WTC11 (cell line): Measurements from ENCODE around the gene DNAH1. TPM values are rescaled to one million over a fixed set of nuclear protein-coding genes. Genes with fewer than 3 reads are reported as not detected.

Source experiments
- ATAC-seq: fragments of 200-7000 bp; cut with Tn5 transposase; 2 replicates; pipeline ENCODE4 v1.10.0; 2021; ENCODE audit warnings: mild to moderate bottlenecking, moderate library complexity
- CTCF ChIA-PET: fragments of 300-600 bp; sonication (Branson Sonifier 250); formaldehyde crosslinking; loops from one replicate; lab custom pipeline; 2021; ENCODE audit warnings: antibody characterized with exemption; lab: Charles Lee
- POLR2A ChIA-PET: fragments of 350-600 bp; sonication (Branson Sonifier 250); formaldehyde crosslinking; loops from one replicate; lab custom pipeline; 2021; ENCODE audit warnings: antibody characterized with exemption; lab: Charles Lee
- DNase-seq: peaks from one replicate; pipeline ENCODE4 v3.0.0; 2021; ENCODE audit warnings: low spot score
- H3K27ac Mint-ChIP-seq: 2 replicates; pipeline ENCODE4 v1.8.0; 2021; ENCODE audit warnings: mixed read lengths
- H3K27me3 Mint-ChIP-seq: 2 replicates; pipeline ENCODE4 v1.8.0; 2021; ENCODE audit warnings: low read depth, mild to moderate bottlenecking, moderate library complexity, mixed read lengths
- H3K36me3 Mint-ChIP-seq: 2 replicates; pipeline ENCODE4 v1.8.0; 2021; ENCODE audit warnings: mixed read lengths
- H3K4me1 Mint-ChIP-seq: 2 replicates; pipeline ENCODE4 v1.8.0; 2022; ENCODE audit warnings: mixed read lengths
- H3K4me3 Mint-ChIP-seq: 2 replicates; pipeline ENCODE4 v1.8.0; 2021; ENCODE audit warnings: mild to moderate bottlenecking, moderate library complexity, mixed read lengths
- H3K9me3 Mint-ChIP-seq: 2 replicates; pipeline ENCODE4 v1.8.0; 2021; ENCODE audit warnings: mixed read lengths
- EMX1 ChIP-seq: fragments of 250-450 bp; sonication (Bioruptor Pico); IDR thresholded peaks from 2 replicates; pipeline ENCODE4 v1.8.0; 2021; ENCODE audit warnings: mild to moderate bottlenecking
- FOXJ3 ChIP-seq: sonication (generic); formaldehyde crosslinking; IDR thresholded peaks from 2 replicates; pipeline ENCODE4 v1.9.0; 2021; ENCODE audit warnings: missing genetic modification reagents, mild to moderate bottlenecking, borderline replicate concordance
- GABPB1 ChIP-seq: sonication (generic); formaldehyde crosslinking; IDR thresholded peaks from 2 replicates; pipeline ENCODE4 v1.8.1; 2023; ENCODE audit warnings: mild to moderate bottlenecking, missing genetic modification reagents
- GTF2I ChIP-seq: fragments of 250-450 bp; sonication (Bioruptor Pico); conservative IDR thresholded peaks from 2 replicates; pipeline ENCODE4 v1.4.0; 2021; ENCODE audit warnings: mild to moderate bottlenecking
- HMGA2 ChIP-seq: fragments of 250-450 bp; sonication (Bioruptor Pico); IDR thresholded peaks from 2 replicates; pipeline ENCODE4 v1.4.0; 2021; ENCODE audit warnings: mild to moderate bottlenecking, moderate library complexity
- IRF2 ChIP-seq: sonication (generic); formaldehyde crosslinking; IDR thresholded peaks from 2 replicates; pipeline ENCODE4 v1.8.0; 2022; ENCODE audit warnings: low read depth, missing genetic modification reagents, borderline replicate concordance
- MXD4 ChIP-seq: fragments of 250-450 bp; sonication (Bioruptor Pico); IDR thresholded peaks from 2 replicates; pipeline ENCODE4 v1.8.0; 2021; ENCODE audit warnings: mild to moderate bottlenecking, moderate library complexity, borderline replicate concordance
- NFATC4 ChIP-seq: fragments of 250-450 bp; sonication (Bioruptor Pico); IDR thresholded peaks from 2 replicates; pipeline ENCODE4 v1.9.0; 2021; ENCODE audit warnings: mild to moderate bottlenecking
- NR2C2 ChIP-seq: sonication (generic); formaldehyde crosslinking; IDR thresholded peaks from 2 replicates; pipeline ENCODE4 v1.8.0; 2022; ENCODE audit warnings: mild to moderate bottlenecking, missing genetic modification reagents
- NR3C1 ChIP-seq: sonication (generic); formaldehyde crosslinking; conservative IDR thresholded peaks from 2 replicates; pipeline ENCODE4 v1.8.1; 2023; ENCODE audit warnings: low read depth, mild to moderate bottlenecking, missing genetic modification reagents
- PRRX2 ChIP-seq: fragments of 250-450 bp; sonication (Bioruptor Pico); IDR thresholded peaks from 2 replicates; pipeline ENCODE4 v1.8.0; 2021; ENCODE audit warnings: mild to moderate bottlenecking
- SMAD3 ChIP-seq: sonication (generic); formaldehyde crosslinking; IDR thresholded peaks from 2 replicates; pipeline ENCODE4 v1.8.0; 2022; ENCODE audit warnings: missing genetic modification reagents, mild to moderate bottlenecking, borderline replicate concordance
- SMAD4 ChIP-seq: sonication (generic); formaldehyde crosslinking; IDR thresholded peaks from 2 replicates; pipeline ENCODE4 v1.8.0; 2022; ENCODE audit warnings: mild to moderate bottlenecking, missing genetic modification reagents
- TP53 ChIP-seq: sonication (generic); formaldehyde crosslinking; IDR thresholded peaks from 2 replicates; pipeline ENCODE4 v1.8.1; 2023; ENCODE audit warnings: mild to moderate bottlenecking, missing genetic modification reagents
- ZBTB21 ChIP-seq: sonication (generic); formaldehyde crosslinking; IDR thresholded peaks from 2 replicates; pipeline ENCODE4 v1.8.1; 2023; ENCODE audit warnings: mild to moderate bottlenecking, missing genetic modification reagents, borderline replicate concordance
- ZNF219 ChIP-seq: sonication (generic); formaldehyde crosslinking; IDR thresholded peaks from 2 replicates; pipeline ENCODE4 v1.8.0; 2023; ENCODE audit warnings: missing genetic modification reagents, mild to moderate bottlenecking, borderline replicate concordance
- ZNF263 ChIP-seq: sonication (generic); formaldehyde crosslinking; IDR thresholded peaks from 2 replicates; pipeline ENCODE4 v1.8.1; 2022; ENCODE audit warnings: low read depth, mild to moderate bottlenecking, moderate library complexity, missing genetic modification reagents
- ZNF396 ChIP-seq: fragments of 250-450 bp; sonication (Bioruptor Pico); IDR thresholded peaks from 2 replicates; pipeline ENCODE4 v1.8.0; 2021; ENCODE audit warnings: mild to moderate bottlenecking, moderate library complexity, borderline replicate concordance
- total RNA-seq: library from RNA; stranded (reverse); gene quantifications from 3 replicates; pipeline ENCODE4 v1.2.3, GENCODE V29; 2021
- TF ChIP-seq, protein P1 (sequence below): sonication (generic); formaldehyde crosslinking; IDR thresholded peaks from 2 replicates; pipeline ENCODE4 v1.8.1; 2023; ENCODE audit warnings: mild to moderate bottlenecking, missing genetic modification reagents, borderline replicate concordance
- TF ChIP-seq, protein P2 (sequence below): sonication (generic); formaldehyde crosslinking; IDR thresholded peaks from 2 replicates; pipeline ENCODE4 v1.8.1; 2022; ENCODE audit warnings: low read depth, mild to moderate bottlenecking, moderate library complexity, missing genetic modification reagents, borderline replicate concordance
- TF ChIP-seq, protein P3 (sequence below): sonication (generic); formaldehyde crosslinking; IDR thresholded peaks from 2 replicates; pipeline ENCODE4 v1.8.0; 2022; ENCODE audit warnings: mild to moderate bottlenecking, missing genetic modification reagents
- TF ChIP-seq, protein P4 (sequence below): sonication (generic); formaldehyde crosslinking; IDR thresholded peaks from 2 replicates; pipeline ENCODE4 v1.8.1; 2023; ENCODE audit warnings: mild to moderate bottlenecking, missing genetic modification reagents, moderate library complexity
- TF ChIP-seq, protein P5 (sequence below): sonication (generic); formaldehyde crosslinking; IDR thresholded peaks from 2 replicates; pipeline ENCODE4 v1.8.0; 2022; ENCODE audit warnings: mild to moderate bottlenecking, missing genetic modification reagents
- TF ChIP-seq, protein P6 (sequence below): fragments of 250-450 bp; sonication (Bioruptor Pico); IDR thresholded peaks from 2 replicates; pipeline ENCODE4 v1.9.0; 2021; ENCODE audit warnings: mild to moderate bottlenecking

DNAH1 gene
- total RNA-seq, 1 experiment from 2014 or later: 1.5 TPM

DNA sequence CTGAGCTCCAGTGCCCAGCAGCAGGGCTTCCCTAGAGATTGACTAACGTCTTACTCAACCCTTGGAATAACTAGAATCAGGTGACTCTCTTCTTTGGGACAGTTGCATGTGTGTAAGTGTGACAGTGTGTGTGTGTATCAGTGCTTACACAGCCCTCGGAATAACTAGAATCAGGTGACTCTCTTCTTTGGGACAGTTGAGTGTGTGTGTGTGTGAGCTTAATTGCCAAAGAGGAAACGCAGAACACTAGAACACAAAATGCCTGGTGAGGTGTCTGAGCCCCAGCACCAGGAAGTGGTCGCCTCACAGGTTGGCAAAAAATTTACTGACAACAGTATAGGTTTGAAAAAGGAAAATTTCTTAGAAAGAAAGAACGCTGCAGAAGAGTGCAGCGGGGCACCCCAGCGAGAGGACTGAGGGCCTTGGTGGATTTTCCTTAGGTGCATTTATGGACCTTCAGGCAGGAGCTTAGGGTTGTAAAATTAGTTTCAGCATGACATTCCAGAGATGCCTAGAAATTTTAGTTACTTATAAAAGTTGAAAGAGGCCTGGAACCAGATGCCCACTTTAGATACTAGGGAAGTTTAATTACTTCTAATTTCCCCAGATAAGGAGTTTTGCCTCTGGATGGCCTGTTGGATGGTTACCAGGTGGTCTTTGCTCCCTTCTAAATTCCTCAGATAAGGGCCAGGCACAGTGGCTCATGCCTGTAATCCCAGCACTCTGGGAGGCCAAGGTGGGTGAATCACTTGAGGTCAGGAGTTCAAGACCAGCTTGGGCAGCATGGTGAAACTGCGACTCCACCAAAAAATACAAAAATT, 33.9 kb upstream of the DNAH1 start:
- Mint-ChIP-seq H3K4me3 (no peak overlapping the region), H3K27me3 (no peaks in the 10 kb centered on the region), H3K9me3 (no peaks in the 10 kb centered on the region), H3K36me3 (peaks cover 5% of the 10 kb centered on the region; the same call in 1 of the 2 replicates), H3K27ac (no peak overlapping the region), H3K4me1 (peaks cover 15% of the 10 kb centered on the region)
- DNase-seq (no peak), ATAC-seq (no peak)
- POLR2A ChIA-PET: no interaction called here
- CTCF ChIA-PET: no interaction called here
- no peak for TF ChIP-seq ZNF263 (CRISPR knock-in tag)
- TF ChIP-seq ZNF396: no peak
- TF ChIP-seq IRF2 (CRISPR knock-in tag): no peak
- no peak for TF ChIP-seq ZNF219 (CRISPR knock-in tag)
- TF ChIP-seq GTF2I (CRISPR knock-in tag): no peak
- TF ChIP-seq, protein P1, sequence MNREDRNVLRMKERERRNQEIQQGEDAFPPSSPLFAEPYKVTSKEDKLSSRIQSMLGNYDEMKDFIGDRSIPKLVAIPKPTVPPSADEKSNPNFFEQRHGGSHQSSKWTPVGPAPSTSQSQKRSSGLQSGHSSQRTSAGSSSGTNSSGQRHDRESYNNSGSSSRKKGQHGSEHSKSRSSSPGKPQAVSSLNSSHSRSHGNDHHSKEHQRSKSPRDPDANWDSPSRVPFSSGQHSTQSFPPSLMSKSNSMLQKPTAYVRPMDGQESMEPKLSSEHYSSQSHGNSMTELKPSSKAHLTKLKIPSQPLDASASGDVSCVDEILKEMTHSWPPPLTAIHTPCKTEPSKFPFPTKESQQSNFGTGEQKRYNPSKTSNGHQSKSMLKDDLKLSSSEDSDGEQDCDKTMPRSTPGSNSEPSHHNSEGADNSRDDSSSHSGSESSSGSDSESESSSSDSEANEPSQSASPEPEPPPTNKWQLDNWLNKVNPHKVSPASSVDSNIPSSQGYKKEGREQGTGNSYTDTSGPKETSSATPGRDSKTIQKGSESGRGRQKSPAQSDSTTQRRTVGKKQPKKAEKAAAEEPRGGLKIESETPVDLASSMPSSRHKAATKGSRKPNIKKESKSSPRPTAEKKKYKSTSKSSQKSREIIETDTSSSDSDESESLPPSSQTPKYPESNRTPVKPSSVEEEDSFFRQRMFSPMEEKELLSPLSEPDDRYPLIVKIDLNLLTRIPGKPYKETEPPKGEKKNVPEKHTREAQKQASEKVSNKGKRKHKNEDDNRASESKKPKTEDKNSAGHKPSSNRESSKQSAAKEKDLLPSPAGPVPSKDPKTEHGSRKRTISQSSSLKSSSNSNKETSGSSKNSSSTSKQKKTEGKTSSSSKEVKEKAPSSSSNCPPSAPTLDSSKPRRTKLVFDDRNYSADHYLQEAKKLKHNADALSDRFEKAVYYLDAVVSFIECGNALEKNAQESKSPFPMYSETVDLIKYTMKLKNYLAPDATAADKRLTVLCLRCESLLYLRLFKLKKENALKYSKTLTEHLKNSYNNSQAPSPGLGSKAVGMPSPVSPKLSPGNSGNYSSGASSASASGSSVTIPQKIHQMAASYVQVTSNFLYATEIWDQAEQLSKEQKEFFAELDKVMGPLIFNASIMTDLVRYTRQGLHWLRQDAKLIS (CRISPR knock-in tag): no peak
- TF ChIP-seq GABPB1 (CRISPR knock-in tag): no peak
- TF ChIP-seq, protein P2, sequence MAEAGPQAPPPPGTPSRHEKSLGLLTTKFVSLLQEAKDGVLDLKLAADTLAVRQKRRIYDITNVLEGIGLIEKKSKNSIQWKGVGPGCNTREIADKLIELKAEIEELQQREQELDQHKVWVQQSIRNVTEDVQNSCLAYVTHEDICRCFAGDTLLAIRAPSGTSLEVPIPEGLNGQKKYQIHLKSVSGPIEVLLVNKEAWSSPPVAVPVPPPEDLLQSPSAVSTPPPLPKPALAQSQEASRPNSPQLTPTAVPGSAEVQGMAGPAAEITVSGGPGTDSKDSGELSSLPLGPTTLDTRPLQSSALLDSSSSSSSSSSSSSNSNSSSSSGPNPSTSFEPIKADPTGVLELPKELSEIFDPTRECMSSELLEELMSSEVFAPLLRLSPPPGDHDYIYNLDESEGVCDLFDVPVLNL (CRISPR knock-in tag): no peak
- no peak for TF ChIP-seq NFATC4
- TF ChIP-seq MXD4: no peak
- TF ChIP-seq ZBTB21 (CRISPR knock-in tag): no peak
- no peak for TF ChIP-seq PRRX2 (CRISPR knock-in tag)
- TF ChIP-seq NR2C2 (CRISPR knock-in tag): no peak
- TF ChIP-seq SMAD4: no peak
- TF ChIP-seq, protein P3, sequence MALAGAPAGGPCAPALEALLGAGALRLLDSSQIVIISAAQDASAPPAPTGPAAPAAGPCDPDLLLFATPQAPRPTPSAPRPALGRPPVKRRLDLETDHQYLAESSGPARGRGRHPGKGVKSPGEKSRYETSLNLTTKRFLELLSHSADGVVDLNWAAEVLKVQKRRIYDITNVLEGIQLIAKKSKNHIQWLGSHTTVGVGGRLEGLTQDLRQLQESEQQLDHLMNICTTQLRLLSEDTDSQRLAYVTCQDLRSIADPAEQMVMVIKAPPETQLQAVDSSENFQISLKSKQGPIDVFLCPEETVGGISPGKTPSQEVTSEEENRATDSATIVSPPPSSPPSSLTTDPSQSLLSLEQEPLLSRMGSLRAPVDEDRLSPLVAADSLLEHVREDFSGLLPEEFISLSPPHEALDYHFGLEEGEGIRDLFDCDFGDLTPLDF (CRISPR knock-in tag): no peak
- no peak for TF ChIP-seq FOXJ3 (CRISPR knock-in tag)
- TF ChIP-seq, protein P4, sequence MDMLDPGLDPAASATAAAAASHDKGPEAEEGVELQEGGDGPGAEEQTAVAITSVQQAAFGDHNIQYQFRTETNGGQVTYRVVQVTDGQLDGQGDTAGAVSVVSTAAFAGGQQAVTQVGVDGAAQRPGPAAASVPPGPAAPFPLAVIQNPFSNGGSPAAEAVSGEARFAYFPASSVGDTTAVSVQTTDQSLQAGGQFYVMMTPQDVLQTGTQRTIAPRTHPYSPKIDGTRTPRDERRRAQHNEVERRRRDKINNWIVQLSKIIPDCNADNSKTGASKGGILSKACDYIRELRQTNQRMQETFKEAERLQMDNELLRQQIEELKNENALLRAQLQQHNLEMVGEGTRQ: no peak
- no peak for TF ChIP-seq NR3C1
- no peak for TF ChIP-seq SMAD3 (CRISPR knock-in tag)

DNA sequence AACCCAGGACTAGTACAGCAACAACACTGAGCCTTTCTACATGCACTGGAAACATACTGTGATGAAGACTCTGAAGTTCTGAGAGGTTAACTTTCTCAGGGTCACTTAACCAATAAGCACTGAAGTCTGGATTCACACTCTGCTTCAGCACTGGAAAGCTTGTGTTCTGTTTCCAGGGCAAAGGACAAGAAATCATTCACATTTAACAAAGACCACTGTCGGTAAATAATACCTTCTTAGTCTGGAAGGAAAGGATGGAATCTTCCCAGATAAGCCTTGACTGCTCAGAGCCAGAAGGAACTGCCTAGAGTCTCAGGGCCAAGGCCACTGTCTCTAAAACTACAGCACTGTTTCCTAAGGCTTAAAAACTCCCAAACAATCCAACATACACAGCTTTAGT, 32.8 kb upstream of the DNAH1 start:
- Mint-ChIP-seq H3K9me3 (no peaks in the 10 kb centered on the region), H3K27ac (no peak overlapping the region), H3K27me3 (no peaks in the 10 kb centered on the region), H3K4me1 (peaks cover 15% of the 10 kb centered on the region), H3K4me3 (no peak overlapping the region), H3K36me3 (no peaks in the 10 kb centered on the region)
- DNase-seq (no peak), ATAC-seq (no peak)
- ChIA-PET CTCF (interaction anchor here (0.8 kb wide), 1 partner anchor 102 kb away, joined by 3 read pairs; no protein-coding TSS in a partner anchor), POLR2A (interaction anchor here (0.6 kb wide), 2 partner anchors 48 to 247 kb away, joined by 3 read pairs; no protein-coding TSS in a partner anchor)
- TF ChIP-seq HMGA2 (CRISPR knock-in tag) (no peak), IRF2 (CRISPR knock-in tag) (no peak), TP53 (CRISPR knock-in tag) (no peak), EMX1 (CRISPR knock-in tag) (no peak)
- TF ChIP-seq, protein P5, sequence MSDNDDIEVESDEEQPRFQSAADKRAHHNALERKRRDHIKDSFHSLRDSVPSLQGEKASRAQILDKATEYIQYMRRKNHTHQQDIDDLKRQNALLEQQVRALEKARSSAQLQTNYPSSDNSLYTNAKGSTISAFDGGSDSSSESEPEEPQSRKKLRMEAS (CRISPR knock-in tag): no peak
- TF ChIP-seq, protein P6, sequence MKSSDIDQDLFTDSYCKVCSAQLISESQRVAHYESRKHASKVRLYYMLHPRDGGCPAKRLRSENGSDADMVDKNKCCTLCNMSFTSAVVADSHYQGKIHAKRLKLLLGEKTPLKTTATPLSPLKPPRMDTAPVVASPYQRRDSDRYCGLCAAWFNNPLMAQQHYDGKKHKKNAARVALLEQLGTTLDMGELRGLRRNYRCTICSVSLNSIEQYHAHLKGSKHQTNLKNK (CRISPR knock-in tag): no peak
